SH-SY5Y (cell line): ENCODE data around the gene TMPRSS11D.

Experiments used
- GATA2 ChIP-seq: IDR thresholded peaks from 2 replicates; pipeline ENCODE4 v1.6.1; 2011; ENCODE audit warnings: mild to moderate bottlenecking, low read depth, low read length
- GATA3 ChIP-seq: IDR thresholded peaks from 2 replicates; pipeline ENCODE4 v1.6.1; 2011; ENCODE audit warnings: low read depth, mild to moderate bottlenecking, low read length, moderate library complexity

TMPRSS11D gene

DNA sequence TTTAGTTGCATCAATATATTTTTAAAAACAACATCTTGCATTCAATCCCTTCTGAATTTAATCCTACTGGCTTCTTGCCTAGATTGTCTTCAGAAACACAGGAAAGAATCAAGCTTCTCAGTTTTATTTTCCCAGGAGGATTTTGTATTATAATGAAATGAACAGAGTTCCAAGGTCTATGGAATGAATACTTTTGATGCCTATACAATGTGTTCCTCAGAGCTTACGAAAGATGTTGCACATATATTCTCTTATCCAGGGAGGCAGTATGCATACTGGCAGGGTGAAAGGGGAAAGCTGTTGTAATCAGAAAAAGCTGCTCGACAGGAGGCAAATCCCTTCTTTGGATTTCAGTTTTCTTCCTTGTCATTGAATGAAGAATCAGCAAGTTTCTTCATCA, 8.8 kb downstream of the TMPRSS11D start:
- TF ChIP-seq GATA3 = no peak
- TF ChIP-seq GATA2 = no peak

DNA sequence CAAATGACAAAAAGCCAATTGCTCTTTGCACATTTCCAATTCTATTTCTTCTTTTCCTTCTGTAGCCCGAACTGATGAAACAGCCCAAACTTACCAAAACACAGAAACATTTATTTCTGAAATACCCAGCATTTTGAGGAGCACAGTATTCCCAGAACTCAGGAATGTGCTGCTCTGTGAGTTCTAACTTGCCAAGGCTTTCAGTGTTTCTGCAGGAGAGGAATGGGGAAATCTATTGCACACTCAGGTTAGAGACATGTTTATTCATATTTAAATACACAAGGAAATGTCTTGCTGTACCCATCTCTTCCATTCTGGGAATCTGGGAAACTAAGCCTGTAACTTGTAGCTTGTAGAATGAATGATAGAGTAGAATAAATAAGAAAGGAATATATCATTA, 10.7 kb downstream of the TMPRSS11D start:
- no peak for TF ChIP-seq GATA2
- no peak for TF ChIP-seq GATA3

DNA sequence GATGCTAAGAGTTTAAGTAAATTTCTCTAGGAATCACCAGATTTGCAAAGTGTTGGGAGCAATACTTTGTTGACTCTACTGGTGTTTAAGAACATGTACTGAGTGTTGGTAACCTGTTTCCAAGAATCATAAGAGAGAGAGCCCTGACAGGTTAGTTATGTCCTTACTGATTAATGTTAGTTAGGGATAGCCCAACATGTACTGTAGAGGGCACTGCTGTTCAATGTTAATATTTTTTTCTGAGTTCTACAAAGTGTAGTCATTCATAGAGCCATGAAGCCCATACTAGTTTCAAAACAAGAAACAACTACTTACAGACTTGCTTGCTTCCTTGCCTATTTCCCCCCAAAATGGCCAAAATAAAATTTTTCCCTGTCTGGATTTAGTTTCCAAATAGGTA, 11.9 kb downstream of the TMPRSS11D start:
- TF ChIP-seq GATA3 (no peak), GATA2 (no peak)

DNA sequence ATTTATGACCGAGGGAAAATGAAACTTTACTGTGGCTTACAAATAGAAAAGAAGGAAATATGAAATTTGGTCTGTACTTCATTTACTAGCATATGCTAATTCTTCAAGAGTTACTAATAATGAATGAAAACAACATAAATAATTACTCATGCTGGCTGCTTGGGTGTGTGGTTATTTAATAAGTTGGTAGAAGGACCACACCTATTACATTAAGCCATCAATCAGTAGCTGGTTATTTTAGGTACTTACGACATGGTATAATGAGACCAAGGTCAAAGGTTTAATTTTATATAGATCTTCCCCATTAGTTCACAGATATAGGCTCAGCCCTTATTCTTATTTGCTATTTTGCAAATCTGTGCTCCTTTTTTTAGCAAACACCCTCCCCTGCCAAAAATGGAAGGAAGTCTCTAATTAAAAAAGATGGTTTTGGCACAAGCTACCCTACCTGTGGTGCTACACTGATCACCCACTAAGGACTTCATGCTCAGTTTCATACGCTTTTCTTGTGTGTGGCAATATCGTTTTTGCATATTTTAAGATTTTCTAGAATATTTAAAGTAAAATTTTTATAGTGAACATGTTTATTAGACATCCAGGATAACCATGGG, 14.1 kb downstream of the TMPRSS11D start:
- TF ChIP-seq GATA3 = no peak
- TF ChIP-seq GATA2 = no peak

DNA sequence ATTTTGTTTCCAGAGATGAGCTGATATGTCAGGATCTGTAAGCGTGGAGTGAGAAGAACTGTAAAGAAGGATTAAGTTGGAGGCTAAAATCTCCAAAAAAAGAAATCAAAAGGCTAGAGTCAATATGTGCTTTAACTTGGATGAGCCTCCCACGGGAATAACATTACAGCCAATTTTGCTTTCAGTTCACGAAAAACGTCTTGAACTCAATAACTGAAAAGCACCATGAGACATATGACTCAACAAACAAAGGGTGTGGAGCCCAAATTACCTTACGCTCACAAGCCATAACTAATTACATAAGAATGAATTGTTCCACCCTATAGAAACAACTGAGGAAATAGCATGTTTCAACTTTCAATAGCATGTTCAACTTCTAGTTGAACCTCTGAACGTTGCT, 22.3 kb downstream of the TMPRSS11D start:
- TF ChIP-seq GATA3 = no peak
- TF ChIP-seq GATA2 = no peak

DNA sequence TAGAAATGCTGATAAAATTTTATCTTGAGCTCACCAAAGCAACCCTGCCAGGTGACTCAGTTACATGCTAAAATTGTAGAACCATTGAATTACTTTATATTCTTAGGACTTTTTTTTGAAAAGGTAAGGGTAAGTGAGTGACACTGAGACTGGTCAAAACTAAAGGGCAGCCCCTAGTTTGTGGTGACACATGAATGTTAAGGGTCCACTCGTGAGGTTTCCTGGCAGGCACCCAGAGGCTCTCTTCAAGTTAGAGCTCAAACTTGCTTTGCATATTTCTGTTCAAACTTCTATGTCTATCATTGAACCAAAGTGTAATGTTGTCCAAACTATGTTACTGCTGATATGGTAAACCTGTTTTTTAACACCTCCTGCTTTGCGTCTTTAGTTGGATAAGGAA, 30.5 kb downstream of the TMPRSS11D start:
- no peak for TF ChIP-seq GATA2
- TF ChIP-seq GATA3 = no peak

DNA sequence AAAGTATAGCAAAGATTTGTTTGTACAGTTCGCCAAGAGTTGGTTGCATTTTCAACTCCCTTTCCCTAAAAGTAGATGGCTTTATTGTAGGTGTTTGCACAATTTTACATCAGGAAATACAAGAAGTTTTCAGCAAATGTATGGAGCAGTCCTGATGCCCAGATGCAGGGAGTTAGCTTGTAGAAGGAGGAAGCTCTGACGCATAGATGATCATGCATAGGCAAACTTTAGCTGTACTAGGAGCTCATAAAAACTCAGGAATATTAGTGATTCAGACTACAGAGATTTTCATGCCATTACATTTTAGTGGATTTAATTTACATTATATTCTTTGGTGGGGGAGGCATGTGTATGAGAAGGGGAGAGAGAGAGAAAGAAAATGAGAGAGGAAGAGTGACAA, 62.9 kb downstream of the TMPRSS11D start:
- TF ChIP-seq GATA3 (no peak), GATA2 (no peak)

DNA sequence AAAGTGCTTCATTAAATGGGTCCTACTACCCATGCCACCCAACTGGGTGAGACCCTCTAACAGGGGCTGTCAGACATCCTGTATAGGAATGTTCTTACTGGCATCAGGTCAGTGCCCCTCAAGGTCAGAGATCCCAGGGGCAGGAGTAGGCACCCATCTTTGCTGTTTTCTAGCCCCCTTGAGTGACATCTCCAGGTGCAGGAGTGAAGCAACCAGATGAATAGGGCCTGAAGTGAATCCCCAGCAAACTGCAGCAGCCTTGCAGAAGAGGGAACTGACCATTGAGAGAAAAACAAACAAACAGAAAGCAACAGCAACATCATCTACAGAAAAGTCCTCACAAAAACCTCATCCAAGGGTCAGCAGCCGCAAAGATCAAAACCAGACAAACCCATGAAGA, 73.8 kb downstream of the TMPRSS11D start:
- TF ChIP-seq GATA2 = no peak
- TF ChIP-seq GATA3 = no peak

DNA sequence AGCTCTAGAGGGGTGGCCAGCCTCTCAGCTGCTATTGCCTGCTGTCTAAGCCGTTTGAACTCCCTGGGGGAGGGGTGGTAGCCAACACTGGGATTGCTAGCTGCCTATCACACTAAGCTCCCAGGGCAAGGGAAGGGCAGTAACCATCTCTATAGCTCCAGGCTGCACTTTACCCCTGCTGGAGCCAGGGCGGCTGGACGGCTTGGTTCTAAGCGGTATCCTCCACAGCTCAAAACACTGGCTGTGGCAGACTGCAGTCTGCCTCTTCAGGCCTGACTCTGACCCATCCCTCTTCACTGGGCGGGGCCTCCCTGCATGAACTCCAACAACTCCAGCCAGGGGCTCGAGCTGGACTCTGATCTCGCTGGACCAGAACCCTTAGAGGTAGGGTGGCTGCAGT, 74.3 kb downstream of the TMPRSS11D start:
- no peak for TF ChIP-seq GATA3
- no peak for TF ChIP-seq GATA2

DNA sequence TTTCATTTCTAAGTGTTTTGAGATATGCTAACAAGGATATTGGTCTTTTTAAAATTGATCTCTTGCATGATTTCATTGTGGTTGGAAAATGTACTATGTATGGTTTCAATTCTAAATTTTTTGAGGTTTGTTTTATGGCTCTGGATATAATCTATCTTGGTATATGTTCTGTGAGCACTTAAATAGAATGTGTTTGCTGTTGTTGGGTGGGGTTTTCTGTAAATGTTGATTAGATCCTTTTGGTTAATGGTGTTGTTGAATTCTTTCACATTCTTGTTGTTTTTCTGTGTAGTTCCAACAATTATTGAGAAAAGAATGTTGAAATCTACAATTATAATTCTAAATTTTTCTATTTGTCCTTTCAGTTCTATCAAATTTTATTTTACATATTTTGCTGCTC, 87.0 kb downstream of the TMPRSS11D start:
- no peak for TF ChIP-seq GATA2
- no peak for TF ChIP-seq GATA3

DNA sequence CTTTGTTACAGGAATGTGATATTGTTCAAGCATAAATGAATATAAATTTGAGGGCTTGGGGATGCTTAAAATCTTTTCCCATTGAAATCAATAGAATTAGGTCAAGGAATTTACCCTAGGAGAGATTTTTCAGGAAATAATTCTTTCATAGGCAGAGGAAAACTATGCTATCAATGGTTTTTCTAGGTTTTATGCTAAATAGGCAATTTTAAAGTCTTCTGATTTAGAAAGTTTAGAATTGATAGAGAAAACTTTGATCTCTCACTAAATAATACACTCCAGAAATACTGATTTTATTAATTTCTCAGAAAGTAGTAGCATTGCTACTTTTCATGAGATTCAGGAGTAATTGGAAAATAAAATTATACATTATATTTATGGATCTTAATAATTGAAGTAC, 93.1 kb downstream of the TMPRSS11D start:
- TF ChIP-seq GATA3 = no peak
- no peak for TF ChIP-seq GATA2

DNA sequence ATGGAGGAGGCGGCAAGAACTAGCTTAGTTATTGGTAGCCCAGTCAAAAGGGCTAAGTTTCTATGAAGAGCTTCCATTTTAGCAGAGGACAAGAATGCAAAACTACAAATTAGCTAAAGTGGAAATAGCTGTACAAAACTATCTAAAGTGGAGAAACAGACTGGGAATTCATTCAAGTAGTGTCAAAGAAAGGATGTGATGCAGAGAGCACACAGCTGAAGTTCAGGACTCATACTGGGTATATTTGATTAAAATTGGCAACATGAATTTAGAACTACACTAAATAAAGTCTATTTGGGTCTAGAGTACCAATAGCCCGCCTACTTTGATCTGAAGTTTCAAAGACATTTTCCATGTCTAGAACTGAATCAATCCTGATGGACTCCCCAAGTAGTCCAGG, 96.5 kb downstream of the TMPRSS11D start:
- TF ChIP-seq GATA3 (no peak), GATA2 (no peak)

DNA sequence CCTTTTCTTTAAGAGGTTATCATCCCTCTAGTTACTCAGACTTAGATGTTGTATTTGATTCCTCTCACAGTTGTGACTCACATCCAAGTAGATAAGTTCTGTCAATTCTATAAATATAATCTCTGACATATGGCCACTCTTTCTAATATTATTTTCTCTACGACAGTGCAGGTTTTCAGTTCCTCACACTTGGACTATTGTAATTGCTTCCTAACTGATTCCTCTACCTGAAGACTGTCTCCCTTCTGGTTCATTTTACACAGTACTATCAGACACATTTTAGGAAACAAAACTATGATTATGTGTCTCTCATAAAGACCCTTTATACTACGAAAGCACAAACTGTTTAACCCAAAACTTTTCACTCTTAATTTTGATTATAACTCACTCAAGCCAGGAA, 98.3 kb downstream of the TMPRSS11D start:
- TF ChIP-seq GATA3 = no peak
- no peak for TF ChIP-seq GATA2

DNA sequence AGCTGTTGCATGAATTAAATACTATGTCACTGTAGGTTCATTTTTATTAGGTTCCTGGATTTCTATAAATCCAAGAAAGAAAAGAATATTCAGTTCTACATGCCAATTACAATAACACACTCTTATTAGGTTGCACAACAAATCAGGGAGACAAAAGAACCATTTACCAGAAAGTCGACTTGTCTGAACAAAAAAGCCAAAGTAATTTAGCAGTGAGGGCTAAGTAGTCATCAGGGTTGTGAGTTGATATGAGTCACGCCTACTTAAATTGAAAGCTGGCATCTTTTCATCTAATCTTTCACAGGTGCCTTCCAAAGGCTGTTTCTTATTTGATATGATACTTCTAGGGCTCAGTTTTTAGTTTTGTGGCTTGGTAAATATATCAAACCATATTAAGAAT, 104.2 kb downstream of the TMPRSS11D start:
- no peak for TF ChIP-seq GATA3
- no peak for TF ChIP-seq GATA2

DNA sequence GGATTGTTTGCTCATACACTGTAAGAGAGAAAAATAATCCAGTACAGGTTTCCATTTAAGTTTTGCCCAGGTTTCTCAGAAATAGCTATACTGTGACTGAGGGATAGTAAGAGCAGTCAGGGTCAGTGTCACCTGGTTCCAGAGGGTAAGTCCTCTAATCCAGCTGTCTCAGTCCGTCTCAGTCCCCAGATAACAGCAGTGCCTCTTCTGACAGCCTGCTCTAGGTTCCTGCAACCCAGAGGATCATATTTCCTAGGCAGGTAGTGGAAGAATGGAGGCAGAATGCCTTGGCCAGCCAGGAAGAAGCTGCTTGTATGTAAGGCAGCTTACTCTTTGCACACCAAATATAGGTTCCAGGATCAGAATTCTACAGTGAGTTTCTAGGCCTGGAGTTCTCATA, 107.1 kb downstream of the TMPRSS11D start:
- TF ChIP-seq GATA3 = no peak
- no peak for TF ChIP-seq GATA2
